Activated T-cell treated with anti-CD3 and anti-CD28 coated beads for 24 hours (primary cell): ENCODE results near the gene TTC21B.

Experiments
- DNase-seq: peaks from one replicate; pipeline ENCODE4 v3.0.0-alpha.2; 2020; ENCODE audit warnings: low read depth

The TTC21B gene

DNA sequence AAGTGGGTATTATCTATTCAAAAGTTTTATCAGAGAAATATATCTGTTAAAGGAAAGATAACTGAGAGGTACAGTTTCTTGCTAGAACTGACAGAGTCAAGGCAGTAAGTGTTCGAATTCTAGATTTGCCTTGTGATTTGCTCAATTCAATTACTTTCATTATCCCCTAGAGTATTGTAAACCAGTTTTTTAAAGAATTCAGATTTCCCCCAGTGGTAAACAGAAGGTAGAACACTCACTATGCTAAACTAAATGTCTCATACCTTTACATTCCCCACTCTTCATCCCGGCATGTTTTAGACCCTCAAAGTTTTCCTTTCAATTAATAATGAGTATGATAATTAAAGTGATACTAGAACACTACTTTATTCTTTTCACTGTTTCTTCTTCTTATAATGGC lies 28.6 kb downstream of the TTC21B start:
- DNase-seq, result no peak

DNA sequence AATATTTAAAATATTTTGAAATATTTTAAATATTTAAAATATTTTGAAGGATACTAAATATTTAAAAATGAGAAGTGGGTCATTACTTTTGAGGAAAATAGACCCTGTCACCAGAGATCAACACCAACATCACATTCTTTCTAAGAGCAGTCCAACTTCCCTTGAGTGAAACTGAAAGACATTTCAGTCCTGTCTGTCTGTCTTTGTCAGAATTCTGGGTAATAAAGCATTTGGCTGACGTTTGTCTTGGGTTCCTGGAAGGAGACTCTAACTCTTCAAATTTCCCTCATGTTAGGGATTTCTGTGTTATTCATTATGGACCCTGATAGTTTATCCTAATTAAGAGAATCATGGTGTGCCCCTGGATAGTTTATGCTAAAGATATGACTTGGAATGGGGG lies 32.8 kb downstream of the TTC21B start:
- DNase-seq, result no peak

DNA sequence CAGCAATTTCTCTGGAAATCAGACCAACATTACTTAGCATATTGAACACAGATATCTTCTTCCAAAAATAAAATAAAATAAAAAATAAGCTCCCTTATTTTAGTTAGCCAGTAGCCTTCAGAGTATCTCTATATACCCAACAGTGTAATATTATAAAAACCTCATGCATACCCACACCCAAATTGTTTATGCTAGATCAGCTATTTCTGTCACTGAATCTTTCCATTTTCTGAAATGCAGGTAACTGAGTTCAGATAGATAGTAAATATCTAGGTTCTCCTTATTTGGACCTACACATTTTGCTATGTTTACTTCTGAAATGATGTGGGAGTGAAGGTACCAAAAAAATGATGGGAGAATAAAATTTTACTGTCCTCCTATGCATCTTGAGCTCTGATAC lies 39.9 kb downstream of the TTC21B start:
- no peak for DNase-seq

DNA sequence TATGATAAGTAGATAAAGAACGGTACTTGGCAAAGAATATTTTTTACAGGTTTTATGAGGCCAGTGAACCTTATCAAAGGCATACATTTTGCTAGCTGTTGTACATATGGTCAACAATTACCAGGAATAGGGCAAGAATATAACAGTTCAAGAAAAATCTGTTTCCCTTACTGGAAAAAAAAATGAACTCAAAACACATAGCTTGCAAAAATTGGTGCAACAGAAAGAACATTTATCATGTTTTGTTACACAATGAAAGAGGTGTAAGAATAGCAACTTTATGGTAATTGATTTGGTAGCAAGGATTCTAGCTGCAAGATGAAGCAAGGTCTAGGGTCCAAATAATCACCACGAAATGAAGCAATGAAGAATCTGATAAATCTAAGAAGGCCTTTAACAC lies 41.6 kb downstream of the TTC21B start:
- DNase-seq, result no peak

DNA sequence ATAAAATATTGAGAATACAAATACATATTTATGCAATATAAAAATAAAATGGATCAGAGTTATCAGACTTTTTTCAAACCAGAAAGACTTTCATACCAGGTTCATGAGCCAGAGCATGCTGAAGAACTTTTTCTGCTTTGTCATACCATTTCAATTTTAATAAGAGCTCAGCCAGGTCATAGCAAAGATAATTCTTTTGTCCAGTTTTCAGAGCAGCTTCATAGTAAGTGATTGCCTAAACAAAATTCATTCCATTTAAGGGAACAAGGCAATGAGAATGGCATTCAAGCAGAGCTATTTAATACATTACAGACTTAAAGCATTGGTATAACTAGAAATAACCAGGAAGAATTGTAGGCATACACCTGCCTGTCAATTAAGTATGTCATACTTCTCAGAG lies 42.3 kb downstream of the TTC21B start:
- DNase-seq, result no peak

DNA sequence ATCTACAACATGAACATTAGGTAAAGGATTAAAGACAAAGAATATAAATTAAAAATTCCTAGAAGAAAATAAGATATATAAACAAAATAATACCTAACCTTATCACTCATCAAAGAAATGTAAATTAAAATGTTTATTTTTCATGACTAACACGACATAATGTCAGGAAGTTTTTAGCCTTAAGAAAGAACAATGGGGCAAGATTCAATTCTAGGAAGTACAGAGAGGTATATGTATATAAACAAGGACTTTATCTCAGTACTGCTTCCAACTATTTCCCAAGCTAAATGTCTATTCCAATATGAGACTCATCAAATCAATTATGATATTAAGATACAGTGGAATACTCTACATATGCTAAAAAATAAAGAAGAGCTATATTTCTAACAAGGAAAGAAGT lies 44.1 kb downstream of the TTC21B start:
- no peak for DNase-seq

DNA sequence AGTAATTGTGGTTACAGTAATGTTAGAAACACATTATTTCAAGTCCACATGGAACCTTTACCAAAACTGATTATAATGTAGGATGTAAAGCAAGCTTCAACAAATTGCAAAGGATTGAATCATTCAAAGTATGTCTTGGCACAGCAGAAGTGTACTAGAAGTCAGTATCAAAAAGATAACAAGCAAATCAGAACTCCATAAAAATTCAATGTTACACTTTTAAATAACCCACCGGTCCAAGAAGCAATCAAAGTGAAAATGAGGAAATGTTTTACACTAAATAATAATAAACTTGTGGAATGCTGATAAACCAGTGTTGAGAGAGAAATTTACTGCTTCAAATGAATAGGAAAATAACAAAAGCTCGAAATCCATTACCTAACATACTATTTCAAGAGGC lies 47.7 kb downstream of the TTC21B start:
- DNase-seq, result no peak

DNA sequence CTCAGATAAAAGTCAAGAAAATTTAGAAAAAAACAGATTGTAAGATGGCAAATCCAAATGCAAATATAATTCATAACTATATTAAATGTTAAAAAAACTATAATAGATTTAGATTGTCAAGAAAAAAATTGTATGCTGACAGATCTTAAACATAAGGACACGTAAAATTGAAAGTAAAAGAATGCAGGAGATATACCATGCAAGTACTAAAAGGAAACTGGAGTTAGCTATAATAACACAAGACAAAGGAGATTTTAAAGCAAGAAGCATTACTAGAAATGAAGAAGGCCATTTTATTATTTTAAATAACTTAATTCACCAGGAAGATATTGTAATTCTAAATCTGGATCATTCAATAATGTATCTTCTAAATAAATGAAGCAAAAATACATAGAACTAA lies 48.3 kb downstream of the TTC21B start:
- DNase-seq, result no peak

DNA sequence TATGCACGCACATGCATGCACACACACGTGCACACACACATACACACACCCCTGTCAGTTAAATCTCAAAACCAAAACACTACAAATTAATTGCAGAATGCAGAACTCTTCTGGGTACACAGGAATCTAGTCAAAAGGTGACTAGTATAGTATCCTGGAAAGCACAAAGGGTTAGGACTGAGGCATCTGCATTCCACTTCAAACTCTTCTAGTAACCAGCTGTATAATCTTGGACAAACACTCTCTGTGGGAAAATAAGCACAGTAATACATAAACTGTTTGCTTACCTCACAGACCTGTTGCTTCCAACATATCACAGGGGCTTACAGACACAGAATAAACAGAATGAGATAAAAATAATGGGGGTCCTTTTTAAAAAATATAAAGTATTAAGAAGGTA lies 49.1 kb downstream of the TTC21B start:
- no peak for DNase-seq

DNA sequence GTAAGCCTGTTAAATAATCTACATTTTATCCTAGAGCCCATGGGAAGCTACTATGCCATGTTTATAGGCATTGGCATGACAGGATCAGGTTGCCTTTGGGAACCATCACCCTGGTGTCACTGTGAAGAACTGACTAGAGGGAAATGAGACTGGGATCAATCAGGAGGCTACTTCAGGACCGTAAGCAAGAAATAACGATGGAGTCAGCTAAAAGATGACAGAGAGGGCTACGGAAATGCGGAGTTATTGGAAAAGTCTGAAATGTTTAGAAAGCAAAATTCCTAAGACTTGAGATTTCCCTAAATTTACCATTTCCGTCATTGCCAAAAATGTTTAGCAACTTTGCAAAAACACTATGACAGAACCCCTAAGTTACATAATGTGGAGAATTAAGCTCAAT lies 50.2 kb downstream of the TTC21B start:
- no peak for DNase-seq

DNA sequence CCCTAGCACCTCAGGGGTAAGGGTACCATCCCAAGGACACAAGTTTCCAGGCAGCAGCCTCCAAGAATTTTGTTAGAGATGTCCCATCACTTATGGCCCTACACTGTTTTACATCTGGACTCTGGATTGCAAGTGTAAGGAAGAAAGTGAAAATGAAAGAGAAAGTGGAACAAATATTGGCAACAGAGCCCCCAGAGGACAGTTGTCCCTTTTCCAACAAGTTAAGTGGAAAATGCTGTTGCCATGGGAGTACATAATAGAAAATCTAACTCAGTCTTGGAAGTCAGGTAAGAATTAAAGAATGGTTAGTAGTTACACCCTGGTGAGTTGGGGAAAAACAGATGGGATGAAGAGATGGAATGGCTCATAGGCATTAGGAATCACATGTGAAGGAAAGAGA lies 50.6 kb downstream of the TTC21B start:
- DNase-seq, result no peak

DNA sequence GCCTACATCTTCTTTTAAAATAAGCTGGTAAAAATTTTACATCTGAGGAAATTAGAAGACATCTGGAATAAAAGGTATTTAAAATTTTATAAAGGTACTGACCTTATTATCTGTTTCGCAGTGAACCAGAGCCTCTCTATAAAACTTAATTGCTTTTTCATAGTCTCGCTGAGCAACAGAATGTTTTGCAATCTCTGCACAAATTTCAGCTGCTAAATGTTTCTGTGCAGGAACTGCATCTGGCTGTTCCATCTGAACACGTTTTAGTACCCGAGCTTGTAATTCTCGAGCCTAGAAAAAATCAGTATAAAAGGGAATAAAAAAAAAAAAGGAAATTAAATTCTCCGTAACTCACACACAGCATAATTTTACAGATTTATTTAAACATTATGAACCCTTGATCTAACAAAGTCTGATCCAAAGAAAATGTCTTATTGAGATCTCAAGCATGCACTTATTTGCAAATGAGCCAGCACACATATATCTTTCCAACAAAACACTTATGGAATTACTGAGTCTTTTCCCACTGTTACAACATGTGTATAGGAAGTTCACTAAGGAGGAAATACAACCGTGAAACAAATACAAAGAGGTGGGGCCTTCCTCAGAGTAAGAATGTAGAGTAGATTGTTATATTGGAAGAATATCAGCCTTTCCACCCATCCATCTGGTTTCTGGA lies 51.8 kb downstream of the TTC21B start:
- no peak for DNase-seq

DNA sequence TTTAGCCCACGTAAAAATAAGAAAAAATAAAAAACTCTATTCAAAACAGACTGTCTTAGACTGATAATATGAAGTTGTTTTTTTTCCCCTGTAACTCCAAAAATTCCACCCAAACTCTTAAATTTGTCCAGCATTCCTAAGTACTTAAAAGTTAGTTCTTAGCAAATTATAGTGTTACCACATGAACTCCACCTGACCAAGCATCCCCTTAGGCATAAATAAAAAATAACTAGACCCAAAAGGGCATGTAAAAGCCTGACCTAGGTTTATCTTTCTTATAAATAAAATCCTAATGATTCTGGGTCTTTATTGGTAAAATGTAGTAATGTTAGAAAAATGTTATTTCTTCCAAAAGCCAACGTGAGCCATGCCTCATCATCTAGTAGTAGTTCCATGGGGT lies 54.3 kb downstream of the TTC21B start:
- DNase-seq, result no peak

DNA sequence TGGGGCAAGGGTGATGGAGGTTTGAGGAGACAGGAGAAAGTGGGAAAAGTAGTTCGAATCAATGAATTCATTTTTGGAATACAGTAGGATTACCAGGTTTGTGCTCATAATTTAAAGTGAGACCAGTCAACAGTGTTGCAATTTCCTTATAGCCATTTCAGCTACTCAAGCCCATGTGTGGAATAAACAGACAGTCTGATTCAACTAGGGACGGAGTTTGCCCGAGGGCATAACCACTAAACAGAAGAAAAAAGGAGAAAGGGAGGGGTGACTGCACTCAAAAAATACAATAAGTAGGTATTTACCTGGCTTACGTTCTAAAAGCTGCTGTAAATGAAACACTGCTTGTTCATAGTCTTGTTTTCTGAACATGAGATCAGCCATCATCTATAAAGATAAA lies 55.2 kb downstream of the TTC21B start:
- DNase-seq, result no peak

DNA sequence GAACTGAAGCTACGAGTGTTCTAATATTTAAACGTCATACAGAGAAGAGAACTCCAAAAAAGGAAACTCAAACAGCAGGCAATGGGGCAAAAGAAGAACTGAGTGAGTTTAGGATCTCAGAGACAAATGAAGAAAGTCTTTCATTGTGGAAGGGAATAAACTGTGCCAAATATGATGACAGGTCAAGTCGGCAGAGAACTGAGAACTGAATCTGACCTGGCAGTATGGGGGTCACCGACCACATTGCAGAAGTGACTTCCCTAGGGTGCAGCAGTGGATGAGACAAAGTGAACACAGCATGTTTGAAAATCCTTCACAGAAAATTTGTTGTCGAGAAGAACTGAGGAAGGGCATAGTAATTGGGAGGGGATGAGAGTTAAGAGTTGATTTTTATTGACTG lies 55.9 kb downstream of the TTC21B start:
- DNase-seq, result no peak

DNA sequence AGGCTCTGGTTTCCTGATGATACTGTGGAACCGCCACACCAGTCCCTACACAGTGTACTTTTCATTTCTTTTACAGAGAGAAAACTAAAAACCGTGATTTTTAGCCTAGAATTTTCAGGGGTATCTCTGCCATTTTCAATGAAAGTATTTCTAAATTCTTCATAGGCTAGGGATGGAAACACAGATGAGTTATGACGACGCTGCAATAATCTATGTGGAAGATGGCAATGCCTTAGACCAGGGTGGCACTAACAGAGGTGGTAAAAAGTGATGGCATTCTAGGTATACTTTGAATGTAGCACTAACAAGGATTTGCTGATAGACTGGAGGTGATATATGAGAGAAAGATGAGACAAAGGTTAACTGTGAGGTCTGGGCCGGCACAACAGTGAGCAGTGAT lies 56.5 kb downstream of the TTC21B start:
- DNase-seq, result no peak

DNA sequence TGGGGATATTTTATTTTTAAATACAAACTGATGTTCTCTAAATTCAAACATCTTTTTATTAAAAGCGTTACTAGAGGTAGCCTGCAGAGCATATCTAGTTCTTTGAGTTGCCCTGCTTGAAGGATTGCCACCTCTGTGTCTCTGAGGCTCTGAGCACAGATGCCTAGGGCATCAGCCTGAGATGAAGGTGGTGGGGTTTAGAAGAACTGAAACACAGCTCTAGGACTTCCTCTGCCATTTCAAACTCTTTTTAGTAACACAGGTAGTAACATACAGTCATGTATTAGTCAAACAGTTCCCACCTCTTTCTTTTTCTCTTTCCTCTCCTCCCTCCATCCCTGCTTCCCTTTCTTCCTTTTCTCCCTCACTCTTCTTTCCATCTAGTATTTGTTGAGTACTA lies 57.6 kb downstream of the TTC21B start:
- DNase-seq, result no peak

DNA sequence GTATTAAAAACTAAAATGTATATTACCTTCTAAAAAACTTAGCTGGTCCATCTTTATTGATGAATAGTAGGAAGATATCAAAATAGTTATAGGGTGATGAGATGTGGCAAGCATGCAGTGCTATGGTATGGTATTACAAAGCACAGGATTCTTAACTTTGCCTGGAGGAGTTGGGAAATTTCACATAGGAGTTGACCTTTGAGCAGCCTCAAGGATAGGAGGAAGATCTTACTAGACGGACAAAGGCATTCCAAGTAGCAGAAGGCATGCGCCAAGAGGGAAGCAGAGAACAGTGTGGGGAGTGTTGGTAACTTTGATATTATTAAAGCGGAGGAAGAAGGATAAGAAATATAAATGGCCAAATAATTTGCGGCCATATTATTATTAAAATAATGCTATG lies 60.0 kb downstream of the TTC21B start:
- no peak for DNase-seq

DNA sequence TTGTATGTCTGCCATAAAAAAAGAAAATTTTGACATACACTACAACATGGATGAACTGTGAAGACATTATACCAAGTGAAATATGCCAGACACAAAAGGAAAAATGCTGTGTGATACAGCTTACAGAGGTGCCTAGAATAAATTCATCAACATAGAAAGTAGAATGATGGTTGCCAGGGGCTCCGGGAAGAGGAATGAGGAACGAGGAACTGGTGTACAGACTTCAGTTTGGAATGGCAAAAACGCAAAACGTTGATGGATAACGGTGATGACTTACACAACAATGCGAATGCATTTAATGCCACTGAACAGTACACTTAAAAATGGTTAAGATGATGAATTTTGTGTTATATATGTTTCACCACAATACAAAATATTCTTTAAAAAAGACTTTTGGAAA lies 61.0 kb downstream of the TTC21B start:
- no peak for DNase-seq

DNA sequence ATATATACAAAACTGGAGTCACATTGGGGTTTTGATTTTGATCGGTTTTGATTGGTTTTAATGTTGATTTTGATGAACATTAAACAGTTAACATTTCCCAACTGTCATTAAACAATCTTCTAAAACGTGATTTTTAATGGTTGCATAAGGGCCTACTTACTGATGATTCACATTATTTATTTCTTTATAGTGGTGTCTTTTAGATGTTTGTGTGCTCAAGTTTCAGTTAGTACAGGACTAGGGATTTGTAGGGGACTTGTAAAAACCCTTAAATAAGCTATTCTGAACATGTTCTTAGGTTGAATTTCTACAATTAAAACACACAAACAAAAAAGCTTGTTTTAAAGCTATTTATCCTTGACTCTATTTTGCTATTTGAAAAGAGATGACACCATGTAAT lies 61.6 kb downstream of the TTC21B start:
- DNase-seq, result no peak

DNA sequence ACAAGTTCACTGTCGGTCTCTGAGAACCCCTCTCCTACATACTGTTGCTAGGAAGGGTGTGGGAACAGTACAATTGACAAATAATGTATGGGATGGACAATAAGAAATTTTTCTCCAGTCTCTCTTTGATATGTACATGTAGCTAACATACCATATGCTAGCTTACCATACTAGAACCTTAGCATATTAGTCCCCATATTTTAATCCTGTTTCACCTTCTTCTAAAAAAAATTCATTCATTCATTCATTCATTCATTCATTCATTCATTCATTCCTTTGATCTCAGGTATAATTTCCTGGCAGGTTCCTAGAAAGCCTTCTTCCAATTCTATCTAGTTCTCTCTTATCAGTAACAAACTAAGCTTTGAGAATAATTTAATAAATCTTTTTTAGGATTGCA lies 62.2 kb downstream of the TTC21B start:
- DNase-seq, result no peak

DNA sequence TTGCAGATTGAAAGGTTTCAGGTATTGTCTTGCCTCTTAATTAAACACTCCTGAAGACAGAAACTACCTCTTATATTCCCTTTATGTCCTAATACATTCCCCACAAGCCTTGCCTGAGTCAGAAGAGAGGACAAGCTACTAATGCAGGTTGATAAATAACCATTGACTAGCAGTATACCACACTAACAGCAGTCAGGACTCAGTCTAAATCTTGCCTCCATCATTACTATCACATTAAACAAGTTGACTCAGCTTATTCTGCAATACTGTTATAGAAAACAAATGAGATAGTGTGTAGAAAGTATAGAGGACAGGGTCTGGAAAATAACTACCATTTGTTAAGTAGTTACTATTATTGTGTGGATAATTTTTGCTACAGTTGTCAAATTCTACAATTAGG lies 63.8 kb downstream of the TTC21B start:
- DNase-seq, result no peak

DNA sequence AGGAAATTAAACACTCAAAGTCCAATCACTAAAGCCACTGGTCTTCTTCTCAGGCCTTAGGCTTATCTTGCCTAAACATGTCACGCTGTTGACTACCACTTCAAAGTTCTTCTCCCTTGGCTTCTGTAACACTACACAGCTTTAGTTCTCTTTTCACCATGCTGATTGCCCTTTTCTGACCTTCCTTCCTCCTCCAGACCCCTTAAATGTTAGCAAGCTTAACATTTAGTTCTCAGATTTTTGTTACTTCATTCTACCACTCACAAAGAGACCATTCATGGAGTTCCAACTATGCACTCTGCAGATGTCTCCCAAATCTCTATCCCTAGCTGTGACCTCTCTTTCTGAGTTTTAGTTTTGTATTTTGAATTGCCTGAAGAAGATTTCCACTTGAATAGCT lies 64.4 kb downstream of the TTC21B start:
- no peak for DNase-seq

DNA sequence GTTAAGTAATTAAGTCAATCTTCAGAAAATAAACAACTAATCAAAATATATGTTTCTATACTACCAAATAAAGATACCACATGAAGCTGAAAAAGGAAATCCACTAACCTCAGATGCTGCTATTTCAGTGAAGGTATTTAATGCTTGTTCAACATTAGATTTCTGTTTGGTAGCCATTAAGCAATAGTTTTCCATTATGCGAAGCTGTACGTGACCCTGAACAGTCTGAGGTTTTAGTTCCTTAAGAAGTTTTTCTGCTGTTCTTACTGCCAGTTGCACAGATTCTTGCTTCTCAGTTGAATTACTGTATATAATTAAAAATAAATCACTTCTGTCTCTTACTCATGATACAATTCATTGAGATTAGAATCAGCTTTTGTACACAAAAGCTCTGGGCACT lies 65.4 kb downstream of the TTC21B start:
- no peak for DNase-seq
